ENCODE measurements around the gene JADE3.

The JADE3 gene

DNA sequence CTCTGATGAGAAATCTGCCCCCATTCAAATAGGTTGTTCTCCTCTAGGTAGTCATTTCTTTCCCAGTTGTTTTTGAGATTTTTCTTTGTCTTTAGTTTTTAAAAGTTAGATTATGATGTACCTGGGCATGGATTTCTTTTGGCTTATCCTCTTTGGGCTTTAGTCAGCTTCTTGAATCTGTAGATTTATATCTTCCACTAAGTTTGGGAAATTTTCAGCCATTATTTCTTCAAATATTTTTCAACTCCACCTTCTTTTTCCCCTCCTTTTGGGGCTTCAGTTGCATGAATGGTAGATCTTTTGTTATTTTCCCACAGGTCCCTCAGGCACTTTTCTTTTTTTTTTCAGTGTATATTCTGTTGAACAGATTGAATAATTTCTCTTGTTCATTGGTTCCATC lies 77.3 kb downstream of the JADE3 start:
- Histone ChIP-seq H3K27ac (replicated peaks) (no peak overlapping the region), H3K27me3 (ENCODE audit: insufficient read depth, poor library complexity, severe bottlenecking) (no peaks in the 10 kb centered on the region), H3K4me3 (replicated peaks; ENCODE audit: insufficient read depth, low read length) (no peak overlapping the region)
- TF ChIP-seq SPI1 (IDR thresholded peaks at IDR 0.05; ENCODE audit: borderline replicate concordance, low read depth) (no peak), POLR2AphosphoS5 (IDR thresholded peaks at IDR 0.05; ENCODE audit: low read depth) (no peak), CTCF (IDR thresholded peaks at IDR 0.05; ENCODE audit: insufficient read depth, low read length) (no peak), GABPA (IDR thresholded peaks at IDR 0.05; ENCODE audit: low read depth) (no peak)
- TF ChIP-seq, protein P1, sequence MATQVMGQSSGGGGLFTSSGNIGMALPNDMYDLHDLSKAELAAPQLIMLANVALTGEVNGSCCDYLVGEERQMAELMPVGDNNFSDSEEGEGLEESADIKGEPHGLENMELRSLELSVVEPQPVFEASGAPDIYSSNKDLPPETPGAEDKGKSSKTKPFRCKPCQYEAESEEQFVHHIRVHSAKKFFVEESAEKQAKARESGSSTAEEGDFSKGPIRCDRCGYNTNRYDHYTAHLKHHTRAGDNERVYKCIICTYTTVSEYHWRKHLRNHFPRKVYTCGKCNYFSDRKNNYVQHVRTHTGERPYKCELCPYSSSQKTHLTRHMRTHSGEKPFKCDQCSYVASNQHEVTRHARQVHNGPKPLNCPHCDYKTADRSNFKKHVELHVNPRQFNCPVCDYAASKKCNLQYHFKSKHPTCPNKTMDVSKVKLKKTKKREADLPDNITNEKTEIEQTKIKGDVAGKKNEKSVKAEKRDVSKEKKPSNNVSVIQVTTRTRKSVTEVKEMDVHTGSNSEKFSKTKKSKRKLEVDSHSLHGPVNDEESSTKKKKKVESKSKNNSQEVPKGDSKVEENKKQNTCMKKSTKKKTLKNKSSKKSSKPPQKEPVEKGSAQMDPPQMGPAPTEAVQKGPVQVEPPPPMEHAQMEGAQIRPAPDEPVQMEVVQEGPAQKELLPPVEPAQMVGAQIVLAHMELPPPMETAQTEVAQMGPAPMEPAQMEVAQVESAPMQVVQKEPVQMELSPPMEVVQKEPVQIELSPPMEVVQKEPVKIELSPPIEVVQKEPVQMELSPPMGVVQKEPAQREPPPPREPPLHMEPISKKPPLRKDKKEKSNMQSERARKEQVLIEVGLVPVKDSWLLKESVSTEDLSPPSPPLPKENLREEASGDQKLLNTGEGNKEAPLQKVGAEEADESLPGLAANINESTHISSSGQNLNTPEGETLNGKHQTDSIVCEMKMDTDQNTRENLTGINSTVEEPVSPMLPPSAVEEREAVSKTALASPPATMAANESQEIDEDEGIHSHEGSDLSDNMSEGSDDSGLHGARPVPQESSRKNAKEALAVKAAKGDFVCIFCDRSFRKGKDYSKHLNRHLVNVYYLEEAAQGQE (IDR thresholded peaks at IDR 0.05; ENCODE audit: insufficient replicate concordance, low read depth): no peak
- DNase-seq (ENCODE audit: low read depth in 1 of 2, low spot score in 1 of 2): no peak

- Histone ChIP-seq H3K4me3 (replicated peaks; ENCODE audit: insufficient read depth, low read length) (no peak overlapping the region), H3K27ac (replicated peaks) (no peak overlapping the region), H3K27me3 (ENCODE audit: insufficient read depth, poor library complexity, severe bottlenecking) (no peaks in the 10 kb centered on the region)
- DNase-seq (ENCODE audit: low read depth in 1 of 2, low spot score in 1 of 2): no peak
- no peak for TF ChIP-seq POLR2AphosphoS5 (IDR thresholded peaks at IDR 0.05; ENCODE audit: low read depth)
- no peak for TF ChIP-seq SPI1 (IDR thresholded peaks at IDR 0.05; ENCODE audit: borderline replicate concordance, low read depth)
Measured at GRCh38 chrX:46991664-46992063, 79.4 kb downstream of the JADE3 start.

- TF ChIP-seq GABPA (IDR thresholded peaks at IDR 0.05; ENCODE audit: low read depth) (no peak), POLR2AphosphoS5 (IDR thresholded peaks at IDR 0.05; ENCODE audit: low read depth) (no peak)
- TF ChIP-seq, protein P1 (IDR thresholded peaks at IDR 0.05; ENCODE audit: insufficient replicate concordance, low read depth): no peak
- H3K27me3 ChIP-seq (ENCODE audit: insufficient read depth, poor library complexity, severe bottlenecking): no peaks in the 10 kb centered on the region
- H3K27ac ChIP-seq (replicated peaks): no peak overlapping the region
- DNase-seq (ENCODE audit: low read depth in 1 of 2, low spot score in 1 of 2): no peak
- no peak overlapping the region for H3K4me3 ChIP-seq (replicated peaks; ENCODE audit: insufficient read depth, low read length)
Measured at GRCh38 chrX:46992070-46992469, 79.8 kb downstream of the JADE3 start.

GRCh38 chrX:46994096-46994495 lies 81.9 kb downstream of the JADE3 start:
- Histone ChIP-seq H3K27ac (replicated peaks) (no peak overlapping the region), H3K4me3 (replicated peaks; ENCODE audit: insufficient read depth, low read length) (no peak overlapping the region), H3K27me3 (ENCODE audit: insufficient read depth, poor library complexity, severe bottlenecking) (no peaks in the 10 kb centered on the region)
- DNase-seq (ENCODE audit: low read depth in 1 of 2, low spot score in 1 of 2): no peak
- TF ChIP-seq POLR2AphosphoS5 (IDR thresholded peaks at IDR 0.05; ENCODE audit: low read depth): no peak
- no peak for TF ChIP-seq CTCF (IDR thresholded peaks at IDR 0.05; ENCODE audit: insufficient read depth, low read length)
- no peak for TF ChIP-seq SPI1 (IDR thresholded peaks at IDR 0.05; ENCODE audit: borderline replicate concordance, low read depth)
- TF ChIP-seq GABPA (IDR thresholded peaks at IDR 0.05; ENCODE audit: low read depth): no peak
- TF ChIP-seq, protein P1 (IDR thresholded peaks at IDR 0.05; ENCODE audit: insufficient replicate concordance, low read depth): no peak
